Skeletal muscle tissue (tissue), 4 donors: Measurements from ENCODE around the gene DLGAP4. TPM values are rescaled to one million over a fixed set of nuclear protein-coding genes. Genes with fewer than 3 reads are reported as not detected.
A peak's percentile ranks its signal among the peaks of the same experiment; 100 is the strongest.

Experiments
- H3K27ac ChIP-seq: one replicate; pipeline ENCODE4 v1.7.0; 2013; ENCODE audit warnings: mild to moderate bottlenecking, low read depth, low read length, inconsistent platforms
- H3K27me3 ChIP-seq, 3 donors: one replicate each; pipeline ENCODE4 v1.7.0; 2013; ENCODE audit warnings: low read length in 3 of 3; ENCODE audit not compliant: control insufficient read depth in 3 of 3, insufficient read depth in 3 of 3
- H3K36me3 ChIP-seq, 3 donors: one replicate each; pipeline ENCODE4 v1.7.0; 2013; ENCODE audit warnings: low read length in 3 of 3; ENCODE audit not compliant: control insufficient read depth in 3 of 3, insufficient read depth in 3 of 3
- H3K4me1 ChIP-seq, 3 donors: one replicate each; pipeline ENCODE4 v1.7.0; 2013; ENCODE audit warnings: low read length in 3 of 3, mild to moderate bottlenecking in 3 of 3; ENCODE audit not compliant: control insufficient read depth in 3 of 3, insufficient read depth in 3 of 3
- H3K4me3 ChIP-seq, 3 donors: one replicate each; pipeline ENCODE4 v1.7.0; 2013; ENCODE audit warnings: low read length in 3 of 3
- H3K9ac ChIP-seq, 3 donors: one replicate each; pipeline ENCODE4 v1.7.0; 2013; ENCODE audit warnings: low read length in 3 of 3, mild to moderate bottlenecking in 3 of 3, moderate library complexity in 2 of 3, low read depth in 1 of 3
- H3K9me3 ChIP-seq, 3 donors: one replicate each; pipeline ENCODE4 v1.7.0; 2013; ENCODE audit warnings: low read length in 3 of 3; ENCODE audit not compliant: control insufficient read depth in 3 of 3
- total RNA-seq: library from RNA; depleted of rRNA; stranded (reverse); fragments of >200 nt; gene quantifications from one replicate; pipeline ENCODE4 v1.2.3, GENCODE V29; 2014
- donor health status: Osteomylitis.

DLGAP4 gene
- total RNA-seq, 1 donor from 2014 or later, result 6.8 TPM

DNA sequence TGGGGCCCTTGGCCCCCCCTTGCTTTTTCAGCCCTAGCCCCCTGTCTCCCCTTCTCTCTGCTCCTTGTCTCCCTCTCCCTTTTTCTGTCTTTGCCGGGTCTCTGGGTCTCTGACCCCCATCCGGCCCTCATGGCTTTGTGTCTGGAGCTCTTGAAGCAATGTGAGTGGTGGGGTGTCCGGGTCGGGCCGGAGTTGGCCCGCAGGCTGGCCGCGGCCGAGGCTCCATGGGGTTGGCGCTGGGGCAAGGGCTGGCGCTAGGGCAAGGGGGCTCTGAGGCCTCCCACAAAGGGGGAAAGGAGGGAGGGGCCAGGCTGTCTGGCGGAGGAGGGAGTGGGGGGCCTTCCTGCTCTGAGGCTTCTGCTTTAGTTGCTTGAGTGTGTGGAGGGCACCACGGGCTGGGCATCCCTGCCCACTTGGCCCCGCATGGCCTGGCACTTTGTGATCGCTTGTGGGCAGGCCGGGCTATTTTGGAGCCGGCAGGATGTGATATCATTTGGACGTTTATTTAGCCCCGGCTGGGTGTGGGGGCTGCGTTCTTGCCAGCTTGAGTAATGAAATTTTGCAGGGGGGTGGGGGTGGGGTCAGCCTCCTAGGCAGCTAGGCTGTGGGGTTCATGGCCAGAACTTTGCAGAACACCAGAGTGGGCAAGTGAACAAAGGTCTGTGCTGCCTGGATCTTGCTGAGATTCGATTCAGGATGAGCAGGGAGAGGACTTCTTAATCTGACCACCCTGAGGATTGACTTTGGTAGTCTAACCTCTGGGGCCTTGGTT is 156.5 kb downstream of the DLGAP4 start:
- Histone ChIP-seq H3K4me1 (peaks cover 52 to 59% (median 54%) of the 10 kb centered on the region in 3 donors), H3K27ac (peak overlapping the region; percentile 100), H3K9me3 (no peaks in the 10 kb centered on the region), H3K9ac (peak overlapping the region; percentile 98 to 100 (median 100)), H3K36me3 (peaks cover 0 to 6% (median 3%) of the 10 kb centered on the region in 3 donors), H3K27me3 (no peaks in the 10 kb centered on the region), H3K4me3 (peak overlapping the region; percentile 95 to 96 (median 96))

- H3K9ac ChIP-seq, result peak overlapping the region; percentile 84 to 100 (median 100)
- peaks cover 60 to 67% (median 62%) of the 10 kb centered on the region in 3 donors for H3K4me1 ChIP-seq
- no peaks in the 10 kb centered on the region for H3K27me3 ChIP-seq
- H3K36me3 ChIP-seq, result peaks cover 0 to 6% (median 3%) of the 10 kb centered on the region in 3 donors
- no peaks in the 10 kb centered on the region for H3K9me3 ChIP-seq
- peak overlapping the region; percentile 100 for H3K27ac ChIP-seq
- peak overlapping the region; percentile 95 to 96 (median 96) for H3K4me3 ChIP-seq
Measured at GRCh38 chr20:36463212-36464061, 157.3 kb downstream of the DLGAP4 start.

- H3K4me1 ChIP-seq, result peaks cover 77 to 83% (median 78%) of the 10 kb centered on the region in 3 donors
- H3K36me3 ChIP-seq, result peaks cover 0 to 6% (median 3%) of the 10 kb centered on the region in 3 donors
- peak overlapping the region; percentile 32 to 52 (median 41) for H3K4me3 ChIP-seq
- H3K27ac ChIP-seq, result peak overlapping the region; percentile 100
- H3K9ac ChIP-seq, result peak overlapping the region; percentile 36 to 74 (median 55)
- H3K27me3 ChIP-seq, result no peaks in the 10 kb centered on the region
- H3K9me3 ChIP-seq, result no peaks in the 10 kb centered on the region
Measured at GRCh38 chr20:36465109-36466080, 159.3 kb downstream of the DLGAP4 start.

GRCh38 chr20:36466089-36466488 is 159.9 kb downstream of the DLGAP4 start:
- H3K4me1 ChIP-seq, result peaks cover 78 to 84% (median 79%) of the 10 kb centered on the region in 3 donors
- H3K9me3 ChIP-seq, result no peaks in the 10 kb centered on the region
- H3K27me3 ChIP-seq, result no peaks in the 10 kb centered on the region
- H3K4me3 ChIP-seq, result peak overlapping the region; percentile 12 to 52 (median 41)
- peak overlapping the region; percentile 21 to 74 (median 55) for H3K9ac ChIP-seq
- peak overlapping the region; percentile 100 for H3K27ac ChIP-seq
- H3K36me3 ChIP-seq, result peaks cover 0 to 6% (median 3%) of the 10 kb centered on the region in 3 donors

- peaks cover 0 to 3% (median 2%) of the 10 kb centered on the region in 3 donors for H3K36me3 ChIP-seq
- peaks cover 88 to 89% (median 89%) of the 10 kb centered on the region in 3 donors for H3K4me1 ChIP-seq
- H3K9ac ChIP-seq, result peak overlapping the region in 2 of 3 donors; percentile 4 to 11
- H3K4me3 ChIP-seq, result no peak overlapping the region
- H3K9me3 ChIP-seq, result no peaks in the 10 kb centered on the region
- H3K27ac ChIP-seq, result peak overlapping the region; percentile 100
- no peaks in the 10 kb centered on the region for H3K27me3 ChIP-seq
Measured at GRCh38 chr20:36467076-36467999, 161.2 kb downstream of the DLGAP4 start.

DNA sequence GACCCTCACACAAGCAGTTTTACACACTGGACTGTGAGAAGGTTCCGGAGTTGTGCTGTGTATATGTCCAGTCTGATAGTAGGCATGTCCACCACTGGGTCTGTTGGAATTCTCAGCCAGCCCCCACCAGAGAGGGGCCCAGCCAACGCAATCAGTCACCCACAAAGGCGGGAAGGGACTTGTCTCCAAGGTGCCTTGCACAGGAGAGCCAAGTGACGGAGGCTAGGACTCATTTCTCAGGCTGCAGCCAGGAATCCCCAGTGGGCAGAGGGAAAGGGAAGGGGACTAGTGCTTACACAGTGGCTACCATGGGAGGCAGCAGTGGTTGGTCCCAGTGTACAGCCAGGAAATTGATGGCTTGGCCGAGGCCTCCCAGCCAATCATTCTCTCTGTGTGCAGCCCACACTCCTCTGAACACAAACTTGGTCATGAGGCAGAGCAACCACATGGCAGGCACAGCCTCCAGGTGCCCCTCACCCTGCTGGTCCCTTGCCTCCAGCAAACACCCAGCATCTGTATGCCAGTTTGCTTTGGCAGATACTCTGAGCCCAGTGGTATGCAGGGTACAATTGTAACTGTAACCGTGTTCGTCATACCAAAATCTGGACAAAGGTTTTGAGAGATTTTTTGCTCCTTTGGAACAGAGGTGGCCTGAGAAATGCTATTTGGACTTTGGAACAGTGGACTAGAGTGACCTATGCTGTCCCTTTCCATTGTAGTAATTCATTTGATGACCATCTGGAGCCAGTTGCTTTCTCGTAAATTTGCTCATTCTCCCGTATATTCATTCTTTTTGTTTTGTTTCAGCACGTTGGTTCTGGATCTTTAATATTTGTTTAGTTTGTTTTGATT is 162.2 kb downstream of the DLGAP4 start:
- peak overlapping the region; percentile 100 for H3K27ac ChIP-seq

DNA sequence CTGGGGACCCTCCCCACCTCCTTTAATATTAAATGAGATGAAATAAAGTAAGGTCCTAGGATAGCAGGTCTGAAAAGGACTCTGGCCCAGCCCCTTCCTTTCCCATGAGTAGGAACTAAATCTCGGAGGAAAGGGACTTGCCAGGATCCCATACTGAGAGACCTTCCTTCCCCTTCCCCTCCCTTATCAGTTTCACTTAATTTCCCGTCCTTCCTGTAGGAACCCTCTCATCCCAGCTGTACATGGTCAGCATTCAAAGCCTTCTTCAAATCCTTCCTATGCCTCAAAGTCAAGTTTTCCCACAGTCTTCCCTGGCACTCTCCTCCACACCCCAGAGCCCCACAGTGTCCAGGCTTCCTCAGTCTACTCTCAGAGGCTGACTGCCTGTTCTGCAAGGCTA is 163.8 kb downstream of the DLGAP4 start:
- Histone ChIP-seq H3K36me3 (peaks cover 0 to 3% (median 2%) of the 10 kb centered on the region in 3 donors), H3K4me1 (peaks cover 93 to 95% (median 95%) of the 10 kb centered on the region in 3 donors)

More for the DNA sequence above, 162.2 kb downstream of the DLGAP4 start:
- Histone ChIP-seq H3K36me3 (peaks cover 0 to 3% (median 2%) of the 10 kb centered on the region in 3 donors), H3K4me1 (peaks cover 93 to 94% (median 93%) of the 10 kb centered on the region in 3 donors), H3K9ac (peak overlapping the region in 1 of 3 donors; percentile 4), H3K9me3 (no peaks in the 10 kb centered on the region), H3K4me3 (peak overlapping the region in 2 of 3 donors; percentile 4 to 29), H3K27me3 (no peaks in the 10 kb centered on the region)

More for the DNA sequence above, 163.8 kb downstream of the DLGAP4 start:
- Histone ChIP-seq H3K9ac (no peak overlapping the region), H3K27ac (peak overlapping the region; percentile 20), H3K27me3 (no peaks in the 10 kb centered on the region), H3K9me3 (no peaks in the 10 kb centered on the region), H3K4me3 (no peak overlapping the region)
